ENCODE data around the gene BICC1. TPM values are rescaled to one million over a fixed set of nuclear protein-coding genes. Genes with fewer than 3 reads are reported as not detected.

The BICC1 gene, protein sequence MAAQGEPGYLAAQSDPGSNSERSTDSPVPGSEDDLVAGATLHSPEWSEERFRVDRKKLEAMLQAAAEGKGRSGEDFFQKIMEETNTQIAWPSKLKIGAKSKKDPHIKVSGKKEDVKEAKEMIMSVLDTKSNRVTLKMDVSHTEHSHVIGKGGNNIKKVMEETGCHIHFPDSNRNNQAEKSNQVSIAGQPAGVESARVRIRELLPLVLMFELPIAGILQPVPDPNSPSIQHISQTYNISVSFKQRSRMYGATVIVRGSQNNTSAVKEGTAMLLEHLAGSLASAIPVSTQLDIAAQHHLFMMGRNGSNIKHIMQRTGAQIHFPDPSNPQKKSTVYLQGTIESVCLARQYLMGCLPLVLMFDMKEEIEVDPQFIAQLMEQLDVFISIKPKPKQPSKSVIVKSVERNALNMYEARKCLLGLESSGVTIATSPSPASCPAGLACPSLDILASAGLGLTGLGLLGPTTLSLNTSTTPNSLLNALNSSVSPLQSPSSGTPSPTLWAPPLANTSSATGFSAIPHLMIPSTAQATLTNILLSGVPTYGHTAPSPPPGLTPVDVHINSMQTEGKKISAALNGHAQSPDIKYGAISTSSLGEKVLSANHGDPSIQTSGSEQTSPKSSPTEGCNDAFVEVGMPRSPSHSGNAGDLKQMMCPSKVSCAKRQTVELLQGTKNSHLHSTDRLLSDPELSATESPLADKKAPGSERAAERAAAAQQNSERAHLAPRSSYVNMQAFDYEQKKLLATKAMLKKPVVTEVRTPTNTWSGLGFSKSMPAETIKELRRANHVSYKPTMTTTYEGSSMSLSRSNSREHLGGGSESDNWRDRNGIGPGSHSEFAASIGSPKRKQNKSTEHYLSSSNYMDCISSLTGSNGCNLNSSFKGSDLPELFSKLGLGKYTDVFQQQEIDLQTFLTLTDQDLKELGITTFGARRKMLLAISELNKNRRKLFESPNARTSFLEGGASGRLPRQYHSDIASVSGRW
- 12.0 and 12.1 TPM in 2 replicates for total RNA-seq

DNA sequence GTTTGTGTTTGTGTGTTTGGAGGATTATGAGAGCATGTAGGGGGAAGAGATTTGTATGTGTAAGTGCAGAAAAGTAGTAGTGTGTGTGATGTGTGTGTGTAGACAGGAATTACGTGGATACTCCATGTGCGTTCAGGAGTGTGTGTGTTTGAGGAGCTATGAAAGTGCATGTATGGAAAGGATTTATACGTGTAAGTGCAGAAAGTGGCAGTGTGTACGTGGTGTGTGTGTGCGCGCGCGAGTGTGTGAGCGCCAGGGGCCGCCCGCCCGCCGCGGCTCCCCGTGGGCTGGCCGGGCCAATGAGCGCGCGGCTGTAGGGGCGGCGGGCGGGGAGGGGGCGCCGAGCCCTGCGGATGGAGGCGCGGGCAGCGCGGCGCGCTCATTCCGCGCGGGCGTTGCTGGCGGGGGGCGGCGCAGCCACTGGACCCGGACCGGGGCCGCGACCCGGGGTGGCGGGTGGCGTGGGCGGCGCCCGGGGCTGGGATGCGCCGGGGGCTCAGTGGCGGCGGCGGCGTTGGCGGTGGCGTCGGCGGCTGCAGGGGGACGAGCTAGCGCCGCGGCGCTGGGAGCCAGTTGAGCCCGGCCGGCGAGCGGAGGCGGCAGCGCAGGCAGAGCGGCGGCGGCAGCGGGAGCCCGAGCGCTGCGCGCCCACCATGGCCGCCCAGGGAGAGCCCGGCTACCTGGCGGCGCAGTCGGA lies at the start of gene BICC1:
TSS of gene BICC1 (plus strand) at position 382 of the 697 bp plus-strand sequence. CDS start at position 654, 272 bp downstream.

Other genes starting within 250 kb of the BICC1 start
- gene IPMK, start 245.0 kb upstream of the BICC1 start, total RNA-seq = 2.2 and 2.9 TPM in 2 replicates
- 14.1 and 15.5 TPM in 2 replicates for gene CISD1, start 243.7 kb upstream of the BICC1 start, total RNA-seq
- gene UBE2D1, start 177.9 kb upstream of the BICC1 start, total RNA-seq = 10.4 and 11.1 TPM in 2 replicates
- gene TFAM, start 127.5 kb upstream of the BICC1 start, total RNA-seq = 18.4 and 19.3 TPM in 2 replicates